ENCODE data around the gene CALML4. TPM values are rescaled to one million over a fixed set of nuclear protein-coding genes. Genes with fewer than 3 reads are reported as not detected.
"Not testable (repeated sequence)": the region's sequence is repeated elsewhere in the genome, so short reads cannot be mapped to it uniquely, and the experiment has no call there.

Gene CALML4
- total RNA-seq, 1 experiment from 2014 or later, result 12.6 TPM

GRCh38 chr15:68235022-68235421 lies 29.9 kb upstream of the CALML4 start:
- Histone ChIP-seq H3K4me2 (no peak overlapping the region), H3K36me3 (ENCODE audit: low read depth) (no peaks in the 10 kb centered on the region), H3K4me3 (no peak overlapping the region), H3F3A (ENCODE audit: insufficient read depth, low read depth) (no peaks in the 10 kb centered on the region), H3K27ac (no peak overlapping the region), H3K9me2 (ENCODE audit: insufficient read depth) (no peaks in the 10 kb centered on the region), H3K27me3 (ENCODE audit: insufficient read depth, low read depth) (no peaks in the 10 kb centered on the region), H3K79me2 (ENCODE audit: low read depth) (no peaks in the 10 kb centered on the region), H4K20me1 (ENCODE audit: insufficient read depth) (no peaks in the 10 kb centered on the region), H2AFZ (no peak overlapping the region), H3K4me1 (replicated peaks; ENCODE audit: insufficient read depth) (peaks cover 5% of the 10 kb centered on the region; the same call in 1 of the 2 replicates), H3K9me3 (ENCODE audit: insufficient read depth, low read depth) (no peaks in the 10 kb centered on the region)
- BruUV-seq (replicated peaks), result no TSS peak
- no peak for TF ChIP-seq CTCF (conservative IDR thresholded peaks at IDR 0.05)
- TF ChIP-seq EZH2 (IDR thresholded peaks at IDR 0.05; ENCODE audit: low read depth), result no peak
- intact Hi-C loops (cut with micrococcal nuclease; ENCODE audit: unreplicated experiment), result no loop called here
- ChIA-PET POLR2A (ENCODE audit: unreplicated experiment) (interaction anchor here (0.7 kb wide), 1 partner anchor 181 kb away, joined by 3 read pairs; the partner anchor contains the start of gene PIAS1), CTCF (no interaction called here)
- peak in 1 of 2 experiments; percentile 54 for DNase-seq

GRCh38 chr15:68234520-68234919 lies 29.4 kb upstream of the CALML4 start:
- H3K27ac ChIP-seq; POLR2A ChIA-PET (ENCODE audit: unreplicated experiment); H3K9me2 ChIP-seq (ENCODE audit: insufficient read depth); BruUV-seq (replicated peaks); H4K20me1 ChIP-seq (ENCODE audit: insufficient read depth); DNase-seq; H2AFZ ChIP-seq; H3K36me3 ChIP-seq (ENCODE audit: low read depth); H3K4me1 ChIP-seq (replicated peaks; ENCODE audit: insufficient read depth); H3K4me3 ChIP-seq; H3K4me2 ChIP-seq; H3K9me3 ChIP-seq (ENCODE audit: insufficient read depth, low read depth); H3K79me2 ChIP-seq (ENCODE audit: low read depth); H3K27me3 ChIP-seq (ENCODE audit: insufficient read depth, low read depth); CTCF ChIA-PET; H3F3A ChIP-seq (ENCODE audit: insufficient read depth, low read depth); intact Hi-C loops (cut with micrococcal nuclease; ENCODE audit: unreplicated experiment): not testable (repeated sequence)

- TF ChIP-seq EZH2 (IDR thresholded peaks at IDR 0.05; ENCODE audit: low read depth) (no peak), CTCF (conservative IDR thresholded peaks at IDR 0.05) (no peak)
- BruUV-seq (replicated peaks), result no TSS peak
- no peak overlapping the region for H3K4me3 ChIP-seq
- intact Hi-C loops (cut with micrococcal nuclease; ENCODE audit: unreplicated experiment), result no loop called here
- ChIA-PET POLR2A (ENCODE audit: unreplicated experiment) (no interaction called here), CTCF (no interaction called here)
- no peaks in the 10 kb centered on the region for H3K9me3 ChIP-seq (ENCODE audit: insufficient read depth, low read depth)
- H2AFZ ChIP-seq, result no peak overlapping the region
- peaks cover under 1% of the 10 kb centered on the region for H3K79me2 ChIP-seq (ENCODE audit: low read depth)
- H3K27me3 ChIP-seq (ENCODE audit: insufficient read depth, low read depth), result no peaks in the 10 kb centered on the region
- no peaks in the 10 kb centered on the region for H4K20me1 ChIP-seq (ENCODE audit: insufficient read depth)
- no peaks in the 10 kb centered on the region for H3F3A ChIP-seq (ENCODE audit: insufficient read depth, low read depth)
- no peak overlapping the region for H3K27ac ChIP-seq
- H3K4me2 ChIP-seq, result no peak overlapping the region
- no peak for DNase-seq
- H3K9me2 ChIP-seq (ENCODE audit: insufficient read depth), result no peaks in the 10 kb centered on the region
- no peaks in the 10 kb centered on the region for H3K36me3 ChIP-seq (ENCODE audit: low read depth)
- H3K4me1 ChIP-seq (replicated peaks; ENCODE audit: insufficient read depth), result peaks cover 6% of the 10 kb centered on the region; the same call in 1 of the 2 replicates
Observed at GRCh38 chr15:68234060-68234459, 28.9 kb upstream of the CALML4 start.

- Histone ChIP-seq H3K27ac (no peak overlapping the region), H3K27me3 (ENCODE audit: insufficient read depth, low read depth) (no peaks in the 10 kb centered on the region), H3K4me1 (replicated peaks; ENCODE audit: insufficient read depth) (peaks cover 13% of the 10 kb centered on the region; the same call in 1 of the 2 replicates), H3K4me2 (no peak overlapping the region), H3K9me3 (ENCODE audit: insufficient read depth, low read depth) (no peaks in the 10 kb centered on the region), H2AFZ (no peak overlapping the region), H3K4me3 (no peak overlapping the region), H3K36me3 (ENCODE audit: low read depth) (no peaks in the 10 kb centered on the region), H3F3A (ENCODE audit: insufficient read depth, low read depth) (no peaks in the 10 kb centered on the region), H3K79me2 (ENCODE audit: low read depth) (peaks cover 12% of the 10 kb centered on the region), H3K9me2 (ENCODE audit: insufficient read depth) (no peaks in the 10 kb centered on the region), H4K20me1 (ENCODE audit: insufficient read depth) (no peaks in the 10 kb centered on the region)
- intact Hi-C loops (cut with micrococcal nuclease; ENCODE audit: unreplicated experiment), result no loop called here
- no peak for DNase-seq
- ChIA-PET POLR2A (ENCODE audit: unreplicated experiment) (no interaction called here), CTCF (no interaction called here)
- TF ChIP-seq CTCF (conservative IDR thresholded peaks at IDR 0.05) (no peak), EZH2 (IDR thresholded peaks at IDR 0.05; ENCODE audit: low read depth) (no peak)
- BruUV-seq (replicated peaks), result no TSS peak
Observed at GRCh38 chr15:68232937-68233336, 27.8 kb upstream of the CALML4 start.
